Measurements from ENCODE around the gene PIKFYVE.

- TF ChIP-seq POLR2AphosphoS5 (IDR thresholded peaks at IDR 0.05) (peak in 1 of 2 donors; percentile 15), CTCF (IDR thresholded peaks at IDR 0.05) (no peak)
Measured at GRCh38 chr2:208315081-208315788, 49.2 kb downstream of the PIKFYVE start.

Measured in esophagus muscularis mucosa (tissue), 3 donors.